Activated T-cell treated with anti-CD3 and anti-CD28 coated beads, Interleukin-2, amount 50 U/mL, for 24 hours (primary cell): Measurements from ENCODE around the gene TOPORS.

Source experiments
- DNase-seq: peaks from one replicate; pipeline ENCODE4 v3.0.0-alpha.2; 2020
- H3K27ac Mint-ChIP-seq: 2 replicates; pipeline ENCODE4 v1.8.0; 2020; ENCODE audit warnings: mild to moderate bottlenecking, mixed read lengths
- H3K27me3 Mint-ChIP-seq: 2 replicates; pipeline ENCODE4 v1.8.0; 2020; ENCODE audit warnings: mixed read lengths
- H3K36me3 Mint-ChIP-seq: 2 replicates; pipeline ENCODE4 v1.8.0; 2020; ENCODE audit warnings: low read depth, mixed read lengths
- H3K4me1 Mint-ChIP-seq: 2 replicates; pipeline ENCODE4 v1.8.0; 2020; ENCODE audit warnings: low read depth, mixed read lengths
- H3K4me3 Mint-ChIP-seq: 2 replicates; pipeline ENCODE4 v1.8.0; 2020; ENCODE audit warnings: mild to moderate bottlenecking, moderate library complexity, mixed read lengths
- H3K9me3 Mint-ChIP-seq: 2 replicates; pipeline ENCODE4 v1.8.0; 2020; ENCODE audit warnings: mixed read lengths

Gene TOPORS

GRCh38 chr9:32574858-32575257, 22.5 kb upstream of the TOPORS start:
- peaks cover 21% of the 10 kb centered on the region for H3K36me3 Mint-ChIP-seq

GRCh38 chr9:32573821-32574220, 21.4 kb upstream of the TOPORS start:
- Mint-ChIP-seq H3K4me3 (peak overlapping the region; percentile 99), H3K27ac (peak overlapping the region; percentile 99), H3K9me3 (no peaks in the 10 kb centered on the region), H3K27me3 (peaks cover 8% of the 10 kb centered on the region), H3K4me1 (peaks cover 31% of the 10 kb centered on the region), H3K36me3 (peaks cover 28% of the 10 kb centered on the region)
- DNase-seq, result no peak

More at GRCh38 chr9:32574858-32575257, 22.5 kb upstream of the TOPORS start:
- Mint-ChIP-seq H3K27me3 (peaks cover 16% of the 10 kb centered on the region), H3K9me3 (no peaks in the 10 kb centered on the region), H3K4me1 (peaks cover 30% of the 10 kb centered on the region), H3K4me3 (no peak overlapping the region), H3K27ac (no peak overlapping the region)
- no peak for DNase-seq

- Mint-ChIP-seq H3K4me3 (peak within 1 kb of the TSS; percentile 99), H3K27me3 (no peaks in the 10 kb centered on the region), H3K4me1 (peaks cover 31% of the 10 kb centered on the region), H3K27ac (peak within 1 kb of the TSS; percentile 99), H3K9me3 (no peaks in the 10 kb centered on the region), H3K36me3 (peaks cover 33% of the 10 kb centered on the region)
- DNase-seq, result peak; percentile 96
These were observed 20.6 kb upstream of the TOPORS start, which contains the start of gene NDUFB6 for GRCh38 chr9:32572900-32573523. TSS of gene NDUFB6 (minus strand) at chr9:32573159. CDS start at chr9:32573060, 99 bp downstream.

GRCh38 chr9:32571969-32572899, 19.8 kb upstream of the TOPORS start:
- Mint-ChIP-seq H3K36me3 (peaks cover 41% of the 10 kb centered on the region), H3K9me3 (no peaks in the 10 kb centered on the region), H3K27me3 (no peaks in the 10 kb centered on the region), H3K4me1 (peaks cover 31% of the 10 kb centered on the region), H3K27ac (peak overlapping the region; percentile 99), H3K4me3 (peak overlapping the region; percentile 99)
- DNase-seq, result peak; percentile 67

GRCh38 chr9:32570262-32570661, 17.9 kb upstream of the TOPORS start:
- Mint-ChIP-seq H3K9me3 (no peaks in the 10 kb centered on the region), H3K27me3 (no peaks in the 10 kb centered on the region), H3K4me3 (no peak overlapping the region), H3K4me1 (peaks cover 39% of the 10 kb centered on the region), H3K27ac (peak overlapping the region; percentile 32), H3K36me3 (peaks cover 61% of the 10 kb centered on the region)
- DNase-seq, result no peak

GRCh38 chr9:32566770-32567169, 14.4 kb upstream of the TOPORS start:
- Mint-ChIP-seq H3K4me1 (peaks cover 27% of the 10 kb centered on the region), H3K4me3 (no peak overlapping the region), H3K27me3 (no peaks in the 10 kb centered on the region), H3K9me3 (no peaks in the 10 kb centered on the region), H3K27ac (no peak overlapping the region), H3K36me3 (peaks cover 67% of the 10 kb centered on the region)
- DNase-seq, result no peak

- H3K4me1 Mint-ChIP-seq, result peaks cover 26% of the 10 kb centered on the region
- no peak for DNase-seq
- H3K36me3 Mint-ChIP-seq, result peaks cover 69% of the 10 kb centered on the region
- no peak overlapping the region for H3K27ac Mint-ChIP-seq
- no peaks in the 10 kb centered on the region for H3K27me3 Mint-ChIP-seq
- no peak overlapping the region for H3K4me3 Mint-ChIP-seq
- no peaks in the 10 kb centered on the region for H3K9me3 Mint-ChIP-seq
These were observed 13.6 kb upstream of the TOPORS start for GRCh38 chr9:32565967-32566366.

GRCh38 chr9:32558408-32558934, 6.1 kb upstream of the TOPORS start:
- peak overlapping the region; percentile 73 for H3K27ac Mint-ChIP-seq

GRCh38 chr9:32554591-32554990, 2.2 kb upstream of the TOPORS start:
- DNase-seq, result no peak
- Mint-ChIP-seq H3K4me1 (peaks cover 44% of the 10 kb centered on the region), H3K27ac (peak overlapping the region; percentile 72), H3K36me3 (peaks cover 70% of the 10 kb centered on the region), H3K9me3 (no peaks in the 10 kb centered on the region), H3K27me3 (no peaks in the 10 kb centered on the region), H3K4me3 (no peak overlapping the region)

More at GRCh38 chr9:32558408-32558934, 6.1 kb upstream of the TOPORS start:
- no peak for DNase-seq
- Mint-ChIP-seq H3K4me3 (no peak overlapping the region), H3K4me1 (peaks cover 43% of the 10 kb centered on the region), H3K27me3 (no peaks in the 10 kb centered on the region), H3K9me3 (no peaks in the 10 kb centered on the region), H3K36me3 (peaks cover 43% of the 10 kb centered on the region)

GRCh38 chr9:32554107-32554506, 1.7 kb upstream of the TOPORS start:
- peak overlapping the region; percentile 72 for H3K27ac Mint-ChIP-seq
- H3K4me3 Mint-ChIP-seq, result peak overlapping the region; percentile 26
- DNase-seq, result no peak
- peaks cover 70% of the 10 kb centered on the region for H3K36me3 Mint-ChIP-seq
- H3K9me3 Mint-ChIP-seq, result no peaks in the 10 kb centered on the region
- H3K4me1 Mint-ChIP-seq, result peaks cover 44% of the 10 kb centered on the region
- H3K27me3 Mint-ChIP-seq, result no peaks in the 10 kb centered on the region

GRCh38 chr9:32551276-32552051, 922 bp downstream of the TOPORS start:
- Mint-ChIP-seq H3K27me3 (no peaks in the 10 kb centered on the region), H3K27ac (peak overlapping the region; percentile 99), H3K4me3 (peak overlapping the region; percentile 94), H3K9me3 (no peaks in the 10 kb centered on the region), H3K4me1 (peaks cover 52% of the 10 kb centered on the region), H3K36me3 (peaks cover 79% of the 10 kb centered on the region)
- peak; percentile 71 for DNase-seq

GRCh38 chr9:32550562-32551275, 1.7 kb downstream of the TOPORS start:
- Mint-ChIP-seq H3K27me3 (no peaks in the 10 kb centered on the region), H3K9me3 (no peaks in the 10 kb centered on the region), H3K36me3 (peaks cover 76% of the 10 kb centered on the region), H3K4me3 (peak overlapping the region; percentile 94), H3K4me1 (peaks cover 50% of the 10 kb centered on the region), H3K27ac (peak overlapping the region; percentile 99)
- DNase-seq, result peak; percentile 94

- H3K4me3 Mint-ChIP-seq, result peak overlapping the region; percentile 94
- H3K36me3 Mint-ChIP-seq, result peaks cover 73% of the 10 kb centered on the region
- peak overlapping the region; percentile 85 for H3K27ac Mint-ChIP-seq
- no peaks in the 10 kb centered on the region for H3K27me3 Mint-ChIP-seq
- H3K4me1 Mint-ChIP-seq, result peaks cover 50% of the 10 kb centered on the region
- DNase-seq, result no peak
- no peaks in the 10 kb centered on the region for H3K9me3 Mint-ChIP-seq
These were observed 2.2 kb downstream of the TOPORS start for GRCh38 chr9:32550150-32550561.
